SK-N-SH treated with all-trans-retinoic acid at 6 μM for 48 hours (cell line): Measurements from ENCODE around the gene GCGR.

Experiments used
- ATAC-seq: fragments of 200-7000 bp; cut with Tn5 transposase; 3 replicates; pipeline ENCODE4 v1.9.1; 2020; ENCODE audit warnings: mild to moderate bottlenecking, moderate library complexity
- ARNTL ChIP-seq: fragments of 450-650 bp; formaldehyde crosslinking; IDR thresholded peaks from 2 replicates; pipeline ENCODE4 v1.5.0; 2020; ENCODE audit warnings: low read depth, mild to moderate bottlenecking, moderate library complexity, borderline replicate concordance
- BACH2 ChIP-seq: fragments of 250-450 bp; sonication (Bioruptor Pico); IDR thresholded peaks from 2 replicates; pipeline ENCODE4 v1.9.0; 2021; ENCODE audit warnings: mild to moderate bottlenecking, borderline replicate concordance
- CSDC2 ChIP-seq: fragments of 250-450 bp; sonication (Bioruptor Pico); IDR thresholded peaks from 2 replicates; pipeline ENCODE4 v1.5.0; 2020; ENCODE audit warnings: mild to moderate bottlenecking, moderate library complexity
- CSRNP3 ChIP-seq: fragments of 250-450 bp; sonication (Bioruptor Pico); IDR thresholded peaks from 2 replicates; pipeline ENCODE4 v1.5.1; 2021; ENCODE audit warnings: mild to moderate bottlenecking, moderate library complexity
- ESRRG ChIP-seq: fragments of 250-450 bp; sonication (Bioruptor Pico); IDR thresholded peaks from 2 replicates; pipeline ENCODE4 v1.6.1; 2021; ENCODE audit warnings: mild to moderate bottlenecking
- ISL1 ChIP-seq: fragments of 250-450 bp; sonication (Bioruptor Pico); IDR thresholded peaks from 2 replicates; pipeline ENCODE4 v2.1.2; 2022; ENCODE audit warnings: mild to moderate bottlenecking, moderate library complexity
- OSR1 ChIP-seq: fragments of 250-450 bp; sonication (Bioruptor Pico); IDR thresholded peaks from 2 replicates; pipeline ENCODE4 v1.8.0; 2022; ENCODE audit warnings: moderate library complexity, mild to moderate bottlenecking, inconsistent platforms
- POU6F1 ChIP-seq: fragments of 250-450 bp; sonication (Bioruptor Pico); IDR thresholded peaks from 2 replicates; pipeline ENCODE4 v1.8.0; 2021; ENCODE audit warnings: low read depth, mild to moderate bottlenecking, moderate library complexity, borderline replicate concordance
- PPARA ChIP-seq: fragments of 250-450 bp; sonication (Bioruptor Pico); IDR thresholded peaks from 2 replicates; pipeline ENCODE4 v1.5.0; 2020; ENCODE audit warnings: mild to moderate bottlenecking, borderline replicate concordance
- RARB ChIP-seq: fragments of 250-450 bp; sonication (Bioruptor Pico); IDR thresholded peaks from 2 replicates; pipeline ENCODE4 v1.8.0; 2021; ENCODE audit warnings: mild to moderate bottlenecking, moderate library complexity
- SNAI2 ChIP-seq: fragments of 250-450 bp; sonication (Bioruptor Pico); IDR thresholded peaks from 2 replicates; pipeline ENCODE4 v1.5.0; 2020; ENCODE audit warnings: mild to moderate bottlenecking, moderate library complexity
- TCF4 ChIP-seq: fragments of 250-450 bp; sonication (Bioruptor Pico); IDR thresholded peaks from 2 replicates; pipeline ENCODE4 v1.8.0; 2021; ENCODE audit warnings: mild to moderate bottlenecking, moderate library complexity, borderline replicate concordance
- TOX ChIP-seq: fragments of 250-450 bp; sonication (Bioruptor Pico); IDR thresholded peaks from 2 replicates; pipeline ENCODE4 v1.8.0; 2021; ENCODE audit warnings: mild to moderate bottlenecking, moderate library complexity, borderline replicate concordance
- TSHZ2 ChIP-seq: fragments of 250-450 bp; sonication (Bioruptor Pico); IDR thresholded peaks from 2 replicates; pipeline ENCODE4 v1.5.0; 2020; ENCODE audit warnings: mild to moderate bottlenecking, moderate library complexity
- ZC3H10 ChIP-seq: fragments of 250-450 bp; sonication (Bioruptor Pico); IDR thresholded peaks from 2 replicates; pipeline ENCODE4 v1.5.1; 2021; ENCODE audit warnings: mild to moderate bottlenecking, moderate library complexity
- ZFP3 ChIP-seq: fragments of 250-450 bp; sonication (Bioruptor Pico); IDR thresholded peaks from 2 replicates; pipeline ENCODE4 v1.5.0; 2020; ENCODE audit warnings: mild to moderate bottlenecking, moderate library complexity
- ZNF565 ChIP-seq: fragments of 450-650 bp; formaldehyde crosslinking; conservative IDR thresholded peaks from 2 replicates; pipeline ENCODE4 v1.5.0; 2020; ENCODE audit warnings: low read depth, mild to moderate bottlenecking, moderate library complexity
- ZNF70 ChIP-seq: fragments of 450-650 bp; formaldehyde crosslinking; IDR thresholded peaks from 2 replicates; pipeline ENCODE4 v1.5.0; 2020; ENCODE audit warnings: mild to moderate bottlenecking, moderate library complexity
- ZNF8 ChIP-seq: fragments of 450-650 bp; formaldehyde crosslinking; IDR thresholded peaks from 2 replicates; pipeline ENCODE4 v1.5.0; 2020; ENCODE audit warnings: mild to moderate bottlenecking, moderate library complexity
- TF ChIP-seq, protein P1 (sequence below): fragments of 250-450 bp; sonication (Bioruptor Pico); IDR thresholded peaks from 2 replicates; pipeline ENCODE4 v1.5.1; 2020; ENCODE audit warnings: low read depth, mild to moderate bottlenecking, moderate library complexity
- TF ChIP-seq, protein P2 (sequence below): fragments of 250-450 bp; sonication (Bioruptor Pico); IDR thresholded peaks from 2 replicates; pipeline ENCODE4 v1.8.0; 2020; ENCODE audit warnings: mild to moderate bottlenecking, moderate library complexity, borderline replicate concordance

The GCGR gene

DNA sequence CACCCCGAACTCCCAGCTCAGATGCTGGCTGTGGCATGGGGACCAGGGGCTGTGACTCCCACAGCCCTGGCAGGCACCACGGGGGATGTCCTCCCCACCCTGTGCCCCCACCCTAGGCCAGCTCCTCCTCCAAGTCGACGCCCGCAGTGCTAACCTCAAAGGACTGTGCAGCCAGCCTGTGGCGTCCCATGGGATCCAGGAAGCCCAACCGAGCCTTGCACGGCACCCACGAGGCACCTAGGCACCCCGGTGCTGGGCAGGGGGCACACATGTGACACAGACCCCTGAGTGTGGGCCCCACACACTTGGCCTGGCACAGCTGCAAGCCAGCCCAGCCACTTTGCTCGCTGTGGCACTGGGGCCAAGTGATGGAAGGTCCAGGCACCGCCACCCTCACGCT, 3.9 kb downstream of the GCGR start (continued):
- TF ChIP-seq CSDC2 (CRISPR knock-in tag) (no peak), ZC3H10 (CRISPR knock-in tag) (no peak), PPARA (CRISPR knock-in tag) (no peak), OSR1 (CRISPR knock-in tag) (no peak), ZFP3 (no peak), ZNF565 (no peak)

DNA sequence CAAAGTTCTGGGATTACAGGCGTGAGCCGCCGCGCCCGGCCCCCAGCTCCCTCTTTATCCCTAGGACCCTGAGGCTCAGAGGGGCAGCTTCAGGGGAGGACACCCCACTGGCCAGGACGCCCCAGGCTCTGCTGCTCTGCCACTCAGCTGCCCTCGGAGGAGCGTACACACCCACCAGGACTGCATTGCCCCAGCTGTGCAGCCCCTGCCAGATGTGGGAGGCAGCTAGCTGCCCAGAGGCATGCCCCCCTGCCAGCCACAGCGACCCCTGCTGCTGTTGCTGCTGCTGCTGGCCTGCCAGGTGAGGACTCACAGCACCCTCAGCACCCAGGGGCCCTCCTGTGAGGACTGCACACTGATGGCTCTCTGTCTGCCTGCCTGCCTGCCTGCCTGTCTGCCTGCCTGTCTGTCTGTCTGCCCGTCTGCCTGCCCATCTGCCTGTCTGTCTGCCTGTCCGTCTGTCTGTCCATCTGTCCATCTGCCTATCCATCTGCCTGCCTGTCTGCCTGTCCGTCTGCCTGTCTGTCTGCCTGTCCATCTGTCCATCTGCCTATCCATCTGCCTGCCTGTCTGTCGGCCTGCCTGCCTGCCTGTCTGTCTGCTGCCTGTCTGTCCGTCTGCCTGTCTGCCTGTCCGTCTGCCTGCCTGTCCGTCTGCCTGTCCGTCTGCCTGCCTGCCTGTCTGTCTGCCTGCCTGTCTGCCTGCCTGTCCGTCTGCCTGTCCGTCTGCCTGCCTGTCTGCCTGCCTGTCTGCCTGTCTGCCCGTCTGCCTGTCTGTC, 5.0 kb downstream of the GCGR start:
- ATAC-seq = peak; percentile 39
- TF ChIP-seq ZNF8 (CRISPR knock-in tag) (no peak), TOX (CRISPR knock-in tag) (no peak), RARB (CRISPR knock-in tag) (no peak)

- TF ChIP-seq, protein P1, sequence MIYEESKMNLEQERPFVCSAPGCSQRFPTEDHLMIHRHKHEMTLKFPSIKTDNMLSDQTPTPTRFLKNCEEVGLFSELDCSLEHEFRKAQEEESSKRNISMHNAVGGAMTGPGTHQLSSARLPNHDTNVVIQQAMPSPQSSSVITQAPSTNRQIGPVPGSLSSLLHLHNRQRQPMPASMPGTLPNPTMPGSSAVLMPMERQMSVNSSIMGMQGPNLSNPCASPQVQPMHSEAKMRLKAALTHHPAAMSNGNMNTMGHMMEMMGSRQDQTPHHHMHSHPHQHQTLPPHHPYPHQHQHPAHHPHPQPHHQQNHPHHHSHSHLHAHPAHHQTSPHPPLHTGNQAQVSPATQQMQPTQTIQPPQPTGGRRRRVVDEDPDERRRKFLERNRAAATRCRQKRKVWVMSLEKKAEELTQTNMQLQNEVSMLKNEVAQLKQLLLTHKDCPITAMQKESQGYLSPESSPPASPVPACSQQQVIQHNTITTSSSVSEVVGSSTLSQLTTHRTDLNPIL = no peak
- TF ChIP-seq CSRNP3 (CRISPR knock-in tag) (no peak), ZC3H10 (CRISPR knock-in tag) (no peak), TSHZ2 (CRISPR knock-in tag) (no peak), POU6F1 (CRISPR knock-in tag) (no peak), ISL1 (CRISPR knock-in tag) (no peak), ZNF8 (CRISPR knock-in tag) (no peak)
- ATAC-seq = no peak
Observed at GRCh38 chr17:81809556-81809998, 5.6 kb downstream of the GCGR start.

DNA sequence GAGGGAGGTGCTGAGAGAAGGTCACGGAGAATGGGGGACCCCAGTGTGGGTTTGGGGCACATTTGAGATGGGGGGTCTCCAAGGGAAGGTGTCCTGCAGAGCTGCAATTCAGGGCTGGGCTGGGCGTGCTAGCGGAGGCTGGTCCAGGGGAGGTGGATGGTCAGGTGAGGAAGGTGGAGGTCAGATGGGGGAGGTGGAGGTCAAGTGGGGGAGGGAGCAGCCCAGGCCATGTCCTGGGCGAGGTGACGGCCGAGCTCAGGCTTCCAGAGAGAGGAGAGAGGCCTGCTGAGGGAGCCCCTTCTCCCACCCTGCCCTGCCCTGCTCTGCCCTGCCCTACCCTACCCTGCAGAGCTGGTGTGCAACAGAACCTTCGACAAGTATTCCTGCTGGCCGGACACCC, 6.5 kb downstream of the GCGR start:
- TF ChIP-seq ESRRG (CRISPR knock-in tag) = no peak
- TF ChIP-seq, all 23 proteins: peak for 0
- ATAC-seq = no peak

DNA sequence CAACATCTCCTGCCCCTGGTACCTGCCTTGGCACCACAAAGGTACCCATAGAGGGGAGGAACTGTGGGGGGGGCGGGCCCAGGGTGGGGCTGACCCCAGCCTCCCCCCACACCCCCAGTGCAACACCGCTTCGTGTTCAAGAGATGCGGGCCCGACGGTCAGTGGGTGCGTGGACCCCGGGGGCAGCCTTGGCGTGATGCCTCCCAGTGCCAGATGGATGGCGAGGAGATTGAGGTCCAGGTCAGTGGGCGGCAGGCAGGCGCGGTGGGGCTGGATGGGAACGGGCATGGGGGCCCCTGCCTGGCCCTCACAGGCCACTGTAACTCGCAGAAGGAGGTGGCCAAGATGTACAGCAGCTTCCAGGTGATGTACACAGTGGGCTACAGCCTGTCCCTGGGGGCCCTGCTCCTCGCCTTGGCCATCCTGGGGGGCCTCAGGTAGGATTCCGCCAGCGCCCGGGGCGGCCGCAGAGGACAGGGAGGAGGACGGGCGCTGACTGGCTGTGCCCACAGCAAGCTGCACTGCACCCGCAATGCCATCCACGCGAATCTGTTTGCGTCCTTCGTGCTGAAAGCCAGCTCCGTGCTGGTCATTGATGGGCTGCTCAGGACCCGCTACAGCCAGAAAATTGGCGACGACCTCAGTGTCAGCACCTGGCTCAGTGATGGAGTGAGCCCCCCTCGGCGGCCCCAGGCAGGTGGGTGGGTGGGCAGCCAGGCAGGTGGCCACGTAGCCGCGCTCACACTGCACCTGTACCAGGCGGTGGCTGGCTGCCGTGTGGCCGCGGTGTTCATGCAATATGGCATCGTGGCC, 7.1 kb downstream of the GCGR start:
- TF ChIP-seq ZC3H10 (CRISPR knock-in tag) = no peak
- TF ChIP-seq, protein P2, sequence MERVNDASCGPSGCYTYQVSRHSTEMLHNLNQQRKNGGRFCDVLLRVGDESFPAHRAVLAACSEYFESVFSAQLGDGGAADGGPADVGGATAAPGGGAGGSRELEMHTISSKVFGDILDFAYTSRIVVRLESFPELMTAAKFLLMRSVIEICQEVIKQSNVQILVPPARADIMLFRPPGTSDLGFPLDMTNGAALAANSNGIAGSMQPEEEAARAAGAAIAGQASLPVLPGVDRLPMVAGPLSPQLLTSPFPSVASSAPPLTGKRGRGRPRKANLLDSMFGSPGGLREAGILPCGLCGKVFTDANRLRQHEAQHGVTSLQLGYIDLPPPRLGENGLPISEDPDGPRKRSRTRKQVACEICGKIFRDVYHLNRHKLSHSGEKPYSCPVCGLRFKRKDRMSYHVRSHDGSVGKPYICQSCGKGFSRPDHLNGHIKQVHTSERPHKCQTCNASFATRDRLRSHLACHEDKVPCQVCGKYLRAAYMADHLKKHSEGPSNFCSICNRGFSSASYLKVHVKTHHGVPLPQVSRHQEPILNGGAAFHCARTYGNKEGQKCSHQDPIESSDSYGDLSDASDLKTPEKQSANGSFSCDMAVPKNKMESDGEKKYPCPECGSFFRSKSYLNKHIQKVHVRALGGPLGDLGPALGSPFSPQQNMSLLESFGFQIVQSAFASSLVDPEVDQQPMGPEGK (CRISPR knock-in tag) = no peak
- TF ChIP-seq CSRNP3 (CRISPR knock-in tag) = no peak
- no peak for TF ChIP-seq TOX (CRISPR knock-in tag)
- no peak for TF ChIP-seq ZNF565
- no peak for TF ChIP-seq ZNF70 (CRISPR knock-in tag)
- no peak for TF ChIP-seq TCF4 (CRISPR knock-in tag)
- no peak for TF ChIP-seq BACH2 (CRISPR knock-in tag)
- TF ChIP-seq ZNF8 (CRISPR knock-in tag) = no peak
- no peak for TF ChIP-seq ARNTL (CRISPR knock-in tag)
- no peak for TF ChIP-seq RARB (CRISPR knock-in tag)
- no peak for TF ChIP-seq SNAI2 (CRISPR knock-in tag)
- no peak for TF ChIP-seq ZFP3
- no peak for TF ChIP-seq PPARA (CRISPR knock-in tag)
- TF ChIP-seq, all 23 proteins: peak for 0
- no peak for ATAC-seq
